Mesothelial cell of epicardium (in vitro differentiated cells): ENCODE measurements around the gene CNOT6. TPM values are rescaled to one million over a fixed set of nuclear protein-coding genes. Genes with fewer than 3 reads are reported as not detected.

ENCODE experiments used
- DNase-seq, 2 experiments: peaks; one replicate each; pipeline ENCODE4 v3.0.0; 2021; ENCODE audit warnings: low spot score in 2 of 2; ENCODE audit not compliant: unreplicated experiment in 2 of 2
- H3K27ac Mint-ChIP-seq: 2 replicates; pipeline ENCODE4 v1.8.0; 2021; ENCODE audit warnings: mixed read lengths
- H3K27me3 Mint-ChIP-seq: 2 replicates; pipeline ENCODE4 v1.8.0; 2021; ENCODE audit warnings: low read depth, mixed read lengths
- H3K36me3 Mint-ChIP-seq: 2 replicates; pipeline ENCODE4 v1.8.0; 2021; ENCODE audit warnings: mixed read lengths
- H3K4me1 Mint-ChIP-seq: 2 replicates; pipeline ENCODE4 v1.8.0; 2021; ENCODE audit warnings: mixed read lengths
- H3K4me3 Mint-ChIP-seq: 2 replicates; pipeline ENCODE4 v1.8.0; 2021; ENCODE audit warnings: mild to moderate bottlenecking, moderate library complexity, mixed read lengths
- H3K9me3 Mint-ChIP-seq: 2 replicates; pipeline ENCODE4 v1.8.0; 2021; ENCODE audit warnings: mixed read lengths
- CTCF ChIP-seq: fragments of 200-600 bp; sonication (generic); IDR thresholded peaks from one replicate; pipeline ENCODE4 v1.5.0; 2021; ENCODE audit warnings: antibody characterized with exemption; ENCODE audit not compliant: unreplicated experiment
- total RNA-seq: library from RNA; stranded (reverse); gene quantifications from 3 replicates; pipeline ENCODE4 v1.2.1, GENCODE V29; 2021

Gene CNOT6
- total RNA-seq, 1 donor from 2014 or later, result 53.7 TPM

GRCh38 chr5:180626661-180627385, 132.6 kb downstream of the CNOT6 start:
- Mint-ChIP-seq H3K36me3 (no peaks in the 10 kb centered on the region), H3K4me1 (no peaks in the 10 kb centered on the region), H3K9me3 (no peaks in the 10 kb centered on the region), H3K4me3 (no peak overlapping the region), H3K27me3 (peaks cover 11% of the 10 kb centered on the region), H3K27ac (no peak overlapping the region)
- DNase-seq, result no peak
- no peak for TF ChIP-seq CTCF

GRCh38 chr5:180627386-180628120, 133.4 kb downstream of the CNOT6 start:
- no peaks in the 10 kb centered on the region for H3K9me3 Mint-ChIP-seq
- peaks cover 2% of the 10 kb centered on the region for H3K4me1 Mint-ChIP-seq
- no peak overlapping the region for H3K4me3 Mint-ChIP-seq
- H3K27me3 Mint-ChIP-seq, result peaks cover 7% of the 10 kb centered on the region
- no peak for DNase-seq
- H3K27ac Mint-ChIP-seq, result no peak overlapping the region
- TF ChIP-seq CTCF, result no peak
- H3K36me3 Mint-ChIP-seq, result no peaks in the 10 kb centered on the region

Other genes starting within 250 kb of the CNOT6 start
- 34.8 to 36.9 TPM (median 35.7 TPM) in 3 replicates for gene MAPK9, start 202.3 kb upstream of the CNOT6 start, total RNA-seq
- 14.9 to 16.3 TPM (median 15.7 TPM) in 3 replicates for gene GFPT2, start 141.0 kb upstream of the CNOT6 start, total RNA-seq
- gene SCGB3A1, start 97.1 kb downstream of the CNOT6 start, total RNA-seq, result 0.55 to 0.63 TPM in 2 of 3 replicates, not detected in the other
- gene FLT4, start 155.2 kb downstream of the CNOT6 start, total RNA-seq, result 1.8 to 2.6 TPM (median 2.4 TPM) in 3 replicates
- not detected in 3 replicates for gene OR2Y1, start 245.7 kb downstream of the CNOT6 start, total RNA-seq